ENCODE measurements around the gene SMIM28.
A peak's percentile ranks its signal among the peaks of the same experiment; 100 is the strongest.

Gene SMIM28

GRCh38 chr6:138401960-138402837 lies 24.5 kb downstream of the SMIM28 start:
- H3K9me2 ChIP-seq (replicated peaks; ENCODE audit: insufficient read depth, low read length) = no peaks in the 10 kb centered on the region
- H3K79me2 ChIP-seq (ENCODE audit: insufficient read depth, low read length) = no peaks in the 10 kb centered on the region
- H3K27ac ChIP-seq (ENCODE audit: low read depth, low read length) = no peak overlapping the region
- H3K9ac ChIP-seq (ENCODE audit: low read length) = no peak overlapping the region
- H3K9me3 ChIP-seq (ENCODE audit: insufficient read depth, low read length) = no peaks in the 10 kb centered on the region
- no peak overlapping the region for H3K4me3 ChIP-seq (ENCODE audit: insufficient read depth, low read length, poor library complexity, severe bottlenecking)
- no peaks in the 10 kb centered on the region for H4K20me1 ChIP-seq (ENCODE audit: low read depth, low read length)
- H2AFZ ChIP-seq (ENCODE audit: low read depth, low read length, severe bottlenecking) = no peak overlapping the region
- no peak for TF ChIP-seq CTCF (IDR thresholded peaks at IDR 0.05; ENCODE audit: insufficient read depth, low read length, poor library complexity, severe bottlenecking)
- no peak for TF ChIP-seq EZH2phosphoT487 (conservative IDR thresholded peaks at IDR 0.05; ENCODE audit: low read length)
- no peaks in the 10 kb centered on the region; the same call in 1 of the 2 replicates for H3K36me3 ChIP-seq (ENCODE audit: low read length)
- no peaks in the 10 kb centered on the region for H3K27me3 ChIP-seq (ENCODE audit: low read length)
- H3K4me2 ChIP-seq (ENCODE audit: low read depth, low read length, poor library complexity, severe bottlenecking) = no peak overlapping the region
- peaks cover 9% of the 10 kb centered on the region; the same call in 1 of the 2 replicates for H3F3A ChIP-seq (ENCODE audit: insufficient read depth)

- Histone ChIP-seq H3K36me3 (ENCODE audit: low read length) (no peaks in the 10 kb centered on the region; the same call in 1 of the 2 replicates), H3K9me2 (replicated peaks; ENCODE audit: insufficient read depth, low read length) (no peaks in the 10 kb centered on the region), H3K9ac (ENCODE audit: low read length) (no peak overlapping the region), H2AFZ (ENCODE audit: low read depth, low read length, severe bottlenecking) (no peak overlapping the region), H3K4me3 (ENCODE audit: insufficient read depth, low read length, poor library complexity, severe bottlenecking) (no peak overlapping the region), H3K79me2 (ENCODE audit: insufficient read depth, low read length) (no peaks in the 10 kb centered on the region), H3K9me3 (ENCODE audit: insufficient read depth, low read length) (no peaks in the 10 kb centered on the region), H3K27me3 (ENCODE audit: low read length) (no peaks in the 10 kb centered on the region), H3K27ac (ENCODE audit: low read depth, low read length) (no peak overlapping the region), H3F3A (ENCODE audit: insufficient read depth) (peaks cover 9% of the 10 kb centered on the region; the same call in 1 of the 2 replicates), H3K4me2 (ENCODE audit: low read depth, low read length, poor library complexity, severe bottlenecking) (peak overlapping the region; percentile 83), H4K20me1 (ENCODE audit: low read depth, low read length) (no peaks in the 10 kb centered on the region)
- TF ChIP-seq EZH2phosphoT487 (conservative IDR thresholded peaks at IDR 0.05; ENCODE audit: low read length) (no peak), CTCF (IDR thresholded peaks at IDR 0.05; ENCODE audit: insufficient read depth, low read length, poor library complexity, severe bottlenecking) (no peak)
These were observed 25.1 kb downstream of the SMIM28 start for GRCh38 chr6:138402838-138403187.

- Histone ChIP-seq H3K4me2 (ENCODE audit: low read depth, low read length, poor library complexity, severe bottlenecking) (peak overlapping the region; percentile 83), H3K27me3 (ENCODE audit: low read length) (no peaks in the 10 kb centered on the region), H3K9ac (ENCODE audit: low read length) (peak overlapping the region; percentile 62), H3K9me2 (replicated peaks; ENCODE audit: insufficient read depth, low read length) (no peaks in the 10 kb centered on the region), H3K9me3 (ENCODE audit: insufficient read depth, low read length) (no peaks in the 10 kb centered on the region), H3K27ac (ENCODE audit: low read depth, low read length) (no peak overlapping the region), H2AFZ (ENCODE audit: low read depth, low read length, severe bottlenecking) (peak overlapping the region; percentile 80), H3K36me3 (ENCODE audit: low read length) (no peaks in the 10 kb centered on the region; the same call in 1 of the 2 replicates), H3K4me3 (ENCODE audit: insufficient read depth, low read length, poor library complexity, severe bottlenecking) (peak overlapping the region; percentile 68), H4K20me1 (ENCODE audit: low read depth, low read length) (no peaks in the 10 kb centered on the region), H3K79me2 (ENCODE audit: insufficient read depth, low read length) (no peaks in the 10 kb centered on the region), H3F3A (ENCODE audit: insufficient read depth) (peaks cover 9% of the 10 kb centered on the region; the same call in 1 of the 2 replicates)
- no peak for TF ChIP-seq EZH2phosphoT487 (conservative IDR thresholded peaks at IDR 0.05; ENCODE audit: low read length)
- no peak for TF ChIP-seq CTCF (IDR thresholded peaks at IDR 0.05; ENCODE audit: insufficient read depth, low read length, poor library complexity, severe bottlenecking)
These were observed 25.7 kb downstream of the SMIM28 start for GRCh38 chr6:138403324-138403800.

Data from SU-DHL-6 (cell line).